HEK293 (cell line): ENCODE data around the gene IFNL1.
A peak's percentile ranks its signal among the peaks of the same experiment; 100 is the strongest.
"Not testable (repeated sequence)": the region's sequence is repeated elsewhere in the genome, so short reads cannot be mapped to it uniquely, and the experiment has no call there.

Experiments used
- CTCF ChIA-PET: fragments of 350-600 bp; formaldehyde crosslinking; extraction: SDS; loops from one replicate; lab custom pipeline; 2021; ENCODE audit warnings: antibody characterized with exemption; lab: Yijun Ruan, JAX
- POLR2A ChIA-PET: fragments of 300-600 bp; formaldehyde crosslinking; extraction: SDS; loops from one replicate; lab custom pipeline; 2020; ENCODE audit warnings: antibody characterized with exemption, inconsistent platforms; lab: Yijun Ruan, JAX
- H3K27ac ChIP-seq: fragments of 200-500 bp; sonication (Bioruptor generic); 2 replicates; pipeline ENCODE4 v1.5.1; 2014; ENCODE audit warnings: low read depth, low read length, control low read depth, inconsistent platforms; ENCODE audit errors: extremely low read depth
- H3K36me3 ChIP-seq, 2 experiments: fragments of 200-500 bp in 1 of 2; sonication (Bioruptor generic) in 1 of 2; 1 replicate in 1 of 2; 2 replicates in 1 of 2; pipeline ENCODE4 v1.5.1; 2014 to 2017; ENCODE audit warnings: inconsistent platforms in 2 of 2, low read length in 2 of 2; ENCODE audit not compliant: control insufficient read depth in 2 of 2, insufficient read depth in 1 of 2
- H3K4me1 ChIP-seq: fragments of 200-500 bp; sonication (Bioruptor generic); 2 replicates; pipeline ENCODE4 v1.5.1; 2014; ENCODE audit warnings: mild to moderate bottlenecking, low read length, inconsistent platforms; ENCODE audit not compliant: control insufficient read depth, insufficient read depth
- H3K4me3 ChIP-seq: 2 replicates; pipeline ENCODE4 v1.5.1; 2011; ENCODE audit warnings: low read depth, mild to moderate bottlenecking, control low read depth, low read length, moderate library complexity
- H3K9me3 ChIP-seq: fragments of 200-500 bp; sonication (Bioruptor generic); 2 replicates; pipeline ENCODE4 v1.5.1; 2014; ENCODE audit warnings: low read depth, low read length, inconsistent platforms; ENCODE audit not compliant: control insufficient read depth, insufficient read depth
- GFI1B ChIP-seq: fragments of 450-650 bp; formaldehyde crosslinking; IDR thresholded peaks from 2 replicates; pipeline ENCODE4 v1.5.1; 2016; ENCODE audit warnings: missing biosample characterization, missing genetic modification characterization
- GLIS2 ChIP-seq: fragments of 450-650 bp; formaldehyde crosslinking; IDR thresholded peaks from 2 replicates; pipeline ENCODE4 v1.5.1; 2016; ENCODE audit warnings: missing biosample characterization, missing genetic modification characterization
- IKZF3 ChIP-seq: fragments of 450-650 bp; IDR thresholded peaks from 2 replicates; pipeline ENCODE4 v1.5.0; 2018; ENCODE audit warnings: missing biosample characterization, mild to moderate bottlenecking, missing genetic modification characterization, moderate library complexity
- KLF9 ChIP-seq: fragments of 450-650 bp; formaldehyde crosslinking; IDR thresholded peaks from 2 replicates; pipeline ENCODE4 v1.5.1; 2016; ENCODE audit warnings: missing biosample characterization, missing genetic modification characterization, low read depth
- REPIN1 ChIP-seq: fragments of 450-650 bp; formaldehyde crosslinking; IDR thresholded peaks from 2 replicates; pipeline ENCODE4 v1.5.1; 2017; ENCODE audit warnings: missing biosample characterization, missing genetic modification characterization, low read depth
- SCRT2 ChIP-seq: fragments of 450-650 bp; formaldehyde crosslinking; IDR thresholded peaks from 2 replicates; pipeline ENCODE4 v1.5.1; 2016; ENCODE audit warnings: missing biosample characterization, missing genetic modification characterization
- ZBTB17 ChIP-seq: fragments of 450-650 bp; formaldehyde crosslinking; IDR thresholded peaks from 2 replicates; pipeline ENCODE4 v1.5.1; 2016; ENCODE audit warnings: missing biosample characterization, missing genetic modification characterization
- ZBTB48 ChIP-seq: fragments of 450-650 bp; formaldehyde crosslinking; IDR thresholded peaks from 2 replicates; pipeline ENCODE4 v1.5.1; 2016; ENCODE audit warnings: missing biosample characterization, missing genetic modification characterization
- ZNF174 ChIP-seq: fragments of 450-650 bp; formaldehyde crosslinking; IDR thresholded peaks from 2 replicates; pipeline ENCODE4 v1.5.0; 2017; ENCODE audit warnings: missing biosample characterization, mild to moderate bottlenecking, missing genetic modification characterization
- ZNF175 ChIP-seq: fragments of 450-650 bp; formaldehyde crosslinking; IDR thresholded peaks from 2 replicates; pipeline ENCODE4 v1.5.1; 2016; ENCODE audit warnings: missing biosample characterization, missing genetic modification characterization
- ZNF248 ChIP-seq: fragments of 450-650 bp; formaldehyde crosslinking; IDR thresholded peaks from 2 replicates; pipeline ENCODE4 v1.5.1; 2017; ENCODE audit warnings: missing biosample characterization, missing genetic modification characterization
- ZNF274 ChIP-seq, 2 experiments: fragments of 200-500 bp in 1 of 2; fragments of 450-650 bp in 1 of 2; sonication (Bioruptor generic) in 1 of 2; formaldehyde crosslinking in 1 of 2; IDR thresholded peaks; 2 replicates each; pipeline versions ENCODE4 v1.5.1 to v1.6.1; 2014 to 2016; ENCODE audit warnings: borderline replicate concordance in 1 of 2, inconsistent platforms in 1 of 2, low read length in 1 of 2, missing biosample characterization in 1 of 2, missing genetic modification characterization in 1 of 2
- ZNF391 ChIP-seq: fragments of 450-650 bp; formaldehyde crosslinking; IDR thresholded peaks from 2 replicates; pipeline ENCODE4 v1.5.1; 2016; ENCODE audit warnings: low read depth, missing biosample characterization, missing genetic modification characterization, borderline replicate concordance
- ZNF510 ChIP-seq: fragments of 450-650 bp; formaldehyde crosslinking; IDR thresholded peaks from 2 replicates; pipeline ENCODE4 v1.5.1; 2018; ENCODE audit warnings: mild to moderate bottlenecking, missing genetic modification characterization, missing biosample characterization; ENCODE audit not compliant: insufficient replicate concordance
- ZNF560 ChIP-seq: fragments of 450-650 bp; formaldehyde crosslinking; IDR thresholded peaks from 2 replicates; pipeline ENCODE4 v1.5.1; 2017; ENCODE audit warnings: missing biosample characterization, missing genetic modification characterization, borderline replicate concordance
- ZNF571 ChIP-seq: fragments of 450-650 bp; formaldehyde crosslinking; IDR thresholded peaks from 2 replicates; pipeline ENCODE4 v1.5.0; 2017; ENCODE audit warnings: missing biosample characterization, missing genetic modification characterization
- ZNF776 ChIP-seq: fragments of 450-650 bp; formaldehyde crosslinking; IDR thresholded peaks from 2 replicates; pipeline ENCODE4 v1.5.0; 2017; ENCODE audit warnings: missing biosample characterization, missing genetic modification characterization, borderline replicate concordance
- TF ChIP-seq, protein P1 (sequence below): fragments of 450-650 bp; formaldehyde crosslinking; IDR thresholded peaks from 2 replicates; pipeline ENCODE4 v1.5.1; 2016; ENCODE audit warnings: missing biosample characterization, missing genetic modification characterization
- TF ChIP-seq, protein P2 (sequence below): fragments of 450-650 bp; formaldehyde crosslinking; IDR thresholded peaks from 2 replicates; pipeline ENCODE4; 2016; ENCODE audit warnings: missing biosample characterization, missing genetic modification characterization
- TF ChIP-seq, protein P3 (sequence below): fragments of 450-650 bp; formaldehyde crosslinking; IDR thresholded peaks from 2 replicates; pipeline ENCODE4 v1.5.1; 2016; ENCODE audit warnings: missing biosample characterization, missing genetic modification characterization, borderline replicate concordance
- TF ChIP-seq, protein P4 (sequence below): fragments of 450-650 bp; formaldehyde crosslinking; IDR thresholded peaks from 2 replicates; pipeline ENCODE4 v1.5.1; 2016; ENCODE audit warnings: missing biosample characterization, missing genetic modification characterization

IFNL1 gene

DNA sequence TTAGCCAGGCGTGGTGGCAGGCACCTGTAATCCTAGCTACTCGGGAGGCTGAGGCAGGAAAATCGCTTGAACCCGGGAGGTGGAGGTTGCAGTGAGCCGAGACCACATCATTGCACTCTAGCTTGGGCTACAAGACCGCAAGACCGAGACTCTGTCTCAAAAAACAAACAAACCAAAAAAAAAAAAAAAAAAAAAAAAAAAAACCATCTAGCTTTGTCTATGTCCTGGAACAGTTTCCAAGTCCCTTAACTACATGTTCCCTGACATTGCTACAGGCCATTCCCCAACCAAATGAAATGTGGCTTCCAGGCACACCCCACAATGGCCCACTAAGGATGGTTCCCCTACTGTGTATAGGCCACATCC, 13.1 kb downstream of the IFNL1 start:
- 0 out of 2 replicates have a peak, but pooled peaks have one; percentile 34 for TF ChIP-seq ZBTB48
- TF ChIP-seq, protein P1, sequence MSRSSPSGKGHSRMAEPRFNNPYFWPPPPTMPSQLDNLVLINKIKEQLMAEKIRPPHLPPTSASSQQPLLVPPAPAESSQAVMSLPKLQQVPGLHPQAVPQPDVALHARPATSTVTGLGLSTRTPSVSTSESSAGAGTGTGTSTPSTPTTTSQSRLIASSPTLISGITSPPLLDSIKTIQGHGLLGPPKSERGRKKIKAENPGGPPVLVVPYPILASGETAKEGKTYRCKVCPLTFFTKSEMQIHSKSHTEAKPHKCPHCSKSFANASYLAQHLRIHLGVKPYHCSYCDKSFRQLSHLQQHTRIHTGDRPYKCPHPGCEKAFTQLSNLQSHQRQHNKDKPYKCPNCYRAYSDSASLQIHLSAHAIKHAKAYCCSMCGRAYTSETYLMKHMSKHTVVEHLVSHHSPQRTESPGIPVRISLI (tag by site-specific recombination), result peak; percentile 93
- TF ChIP-seq, all 188 proteins: peak for 2; not testable (repeated sequence) for 186
- H3K4me3 ChIP-seq, H3K9me3 ChIP-seq, POLR2A ChIA-PET, H3K27ac ChIP-seq: not testable (repeated sequence)
- Histone ChIP-seq H3K4me1 (peaks cover 22% of the 10 kb centered on the region), H3K36me3 (peaks cover 55 to 56% of the 10 kb centered on the region in 2 experiments)
- CTCF ChIA-PET, result interaction anchor here (0.6 to 1.1 kb wide), 2 partner anchors 19 to 47 kb away, joined by 3 read pairs; no protein-coding TSS in a partner anchor

DNA sequence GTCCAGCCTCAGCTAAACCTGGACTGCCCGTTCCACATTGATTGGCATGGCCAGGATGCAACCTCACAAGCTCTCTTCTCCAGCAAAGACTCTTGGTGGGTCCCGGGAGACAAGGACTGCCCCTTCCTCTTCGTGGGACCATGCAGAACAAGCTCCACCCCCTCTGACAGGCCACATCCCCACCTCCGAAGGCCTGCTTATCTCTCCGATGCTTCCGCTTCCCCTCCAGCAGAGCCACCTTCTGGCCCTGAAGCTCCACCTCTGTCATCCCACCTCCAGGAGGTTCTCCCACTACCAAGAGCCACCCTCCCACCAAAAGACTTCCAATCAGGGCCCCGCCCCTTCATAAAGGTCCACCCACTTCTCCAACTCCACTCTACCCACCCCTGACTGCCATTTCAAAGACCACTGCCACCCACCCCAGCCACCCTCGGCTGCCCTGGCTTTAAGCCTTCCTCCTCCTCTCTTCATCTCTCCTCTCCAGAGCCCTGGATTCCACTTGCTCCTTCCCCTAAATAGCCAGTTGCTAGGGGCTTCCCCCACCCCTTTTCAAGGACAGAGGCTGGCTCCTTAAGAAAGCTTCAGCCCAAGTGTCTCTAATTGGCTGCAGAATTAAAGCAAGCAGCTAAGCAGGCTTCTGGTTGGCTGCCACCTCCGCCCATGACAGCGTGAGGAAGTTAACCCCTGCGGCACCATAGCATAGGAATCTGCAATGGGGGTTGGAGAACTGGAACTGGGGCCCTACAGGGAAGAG, 14.5 kb downstream of the IFNL1 start:
- Histone ChIP-seq H3K27ac (no peak overlapping the region), H3K4me1 (peaks cover 13% of the 10 kb centered on the region), H3K9me3 (no peaks in the 10 kb centered on the region), H3K4me3 (no peak overlapping the region), H3K36me3 (peaks cover 64 to 68% of the 10 kb centered on the region in 2 experiments)
- CTCF ChIA-PET, result interaction anchor here (0.6 to 1.8 kb wide), 10 partner anchors 11 to 1074 kb away, joined by 3 to 16 read pairs (median 4); partner anchors contain the start of gene IFNL1
- POLR2A ChIA-PET, result interaction anchor here (0.6 to 1.1 kb wide), 6 partner anchors 10 to 125 kb away, joined by 3 read pairs; partner anchors contain the start of genes LRFN1, RPS16 and SAMD4B
- TF ChIP-seq GLIS2 (tag by site-specific recombination), result 0 out of 2 replicates have a peak, but pooled peaks have one; percentile 22
- TF ChIP-seq KLF9 (tag by site-specific recombination), result 0 out of 2 replicates have a peak, but pooled peaks have one; percentile 45
- TF ChIP-seq ZNF510 (tag by site-specific recombination), result no peak
- TF ChIP-seq ZNF776, result no peak
- no peak for TF ChIP-seq ZNF174 (tag by site-specific recombination)
- no peak for TF ChIP-seq ZNF175
- TF ChIP-seq, protein P2, sequence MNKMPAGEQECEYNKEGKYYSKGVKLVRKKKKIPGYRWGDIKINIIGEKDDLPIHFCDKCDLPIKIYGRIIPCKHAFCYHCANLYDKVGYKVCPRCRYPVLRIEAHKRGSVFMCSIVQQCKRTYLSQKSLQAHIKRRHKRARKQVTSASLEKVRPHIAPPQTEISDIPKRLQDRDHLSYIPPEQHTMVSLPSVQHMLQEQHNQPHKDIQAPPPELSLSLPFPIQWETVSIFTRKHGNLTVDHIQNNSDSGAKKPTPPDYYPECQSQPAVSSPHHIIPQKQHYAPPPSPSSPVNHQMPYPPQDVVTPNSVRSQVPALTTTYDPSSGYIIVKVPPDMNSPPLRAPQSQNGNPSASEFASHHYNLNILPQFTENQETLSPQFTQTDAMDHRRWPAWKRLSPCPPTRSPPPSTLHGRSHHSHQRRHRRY (tag by site-specific recombination), result no peak
- TF ChIP-seq SCRT2 (tag by site-specific recombination), result no peak
- no peak for TF ChIP-seq GFI1B
- TF ChIP-seq ZBTB48, result peak; percentile 25
- no peak for TF ChIP-seq ZNF560 (tag by site-specific recombination)
- TF ChIP-seq, protein P3, sequence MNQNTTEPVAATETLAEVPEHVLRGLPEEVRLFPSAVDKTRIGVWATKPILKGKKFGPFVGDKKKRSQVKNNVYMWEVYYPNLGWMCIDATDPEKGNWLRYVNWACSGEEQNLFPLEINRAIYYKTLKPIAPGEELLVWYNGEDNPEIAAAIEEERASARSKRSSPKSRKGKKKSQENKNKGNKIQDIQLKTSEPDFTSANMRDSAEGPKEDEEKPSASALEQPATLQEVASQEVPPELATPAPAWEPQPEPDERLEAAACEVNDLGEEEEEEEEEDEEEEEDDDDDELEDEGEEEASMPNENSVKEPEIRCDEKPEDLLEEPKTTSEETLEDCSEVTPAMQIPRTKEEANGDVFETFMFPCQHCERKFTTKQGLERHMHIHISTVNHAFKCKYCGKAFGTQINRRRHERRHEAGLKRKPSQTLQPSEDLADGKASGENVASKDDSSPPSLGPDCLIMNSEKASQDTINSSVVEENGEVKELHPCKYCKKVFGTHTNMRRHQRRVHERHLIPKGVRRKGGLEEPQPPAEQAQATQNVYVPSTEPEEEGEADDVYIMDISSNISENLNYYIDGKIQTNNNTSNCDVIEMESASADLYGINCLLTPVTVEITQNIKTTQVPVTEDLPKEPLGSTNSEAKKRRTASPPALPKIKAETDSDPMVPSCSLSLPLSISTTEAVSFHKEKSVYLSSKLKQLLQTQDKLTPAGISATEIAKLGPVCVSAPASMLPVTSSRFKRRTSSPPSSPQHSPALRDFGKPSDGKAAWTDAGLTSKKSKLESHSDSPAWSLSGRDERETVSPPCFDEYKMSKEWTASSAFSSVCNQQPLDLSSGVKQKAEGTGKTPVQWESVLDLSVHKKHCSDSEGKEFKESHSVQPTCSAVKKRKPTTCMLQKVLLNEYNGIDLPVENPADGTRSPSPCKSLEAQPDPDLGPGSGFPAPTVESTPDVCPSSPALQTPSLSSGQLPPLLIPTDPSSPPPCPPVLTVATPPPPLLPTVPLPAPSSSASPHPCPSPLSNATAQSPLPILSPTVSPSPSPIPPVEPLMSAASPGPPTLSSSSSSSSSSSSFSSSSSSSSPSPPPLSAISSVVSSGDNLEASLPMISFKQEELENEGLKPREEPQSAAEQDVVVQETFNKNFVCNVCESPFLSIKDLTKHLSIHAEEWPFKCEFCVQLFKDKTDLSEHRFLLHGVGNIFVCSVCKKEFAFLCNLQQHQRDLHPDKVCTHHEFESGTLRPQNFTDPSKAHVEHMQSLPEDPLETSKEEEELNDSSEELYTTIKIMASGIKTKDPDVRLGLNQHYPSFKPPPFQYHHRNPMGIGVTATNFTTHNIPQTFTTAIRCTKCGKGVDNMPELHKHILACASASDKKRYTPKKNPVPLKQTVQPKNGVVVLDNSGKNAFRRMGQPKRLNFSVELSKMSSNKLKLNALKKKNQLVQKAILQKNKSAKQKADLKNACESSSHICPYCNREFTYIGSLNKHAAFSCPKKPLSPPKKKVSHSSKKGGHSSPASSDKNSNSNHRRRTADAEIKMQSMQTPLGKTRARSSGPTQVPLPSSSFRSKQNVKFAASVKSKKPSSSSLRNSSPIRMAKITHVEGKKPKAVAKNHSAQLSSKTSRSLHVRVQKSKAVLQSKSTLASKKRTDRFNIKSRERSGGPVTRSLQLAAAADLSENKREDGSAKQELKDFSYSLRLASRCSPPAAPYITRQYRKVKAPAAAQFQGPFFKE, result no peak
- TF ChIP-seq, protein P4, sequence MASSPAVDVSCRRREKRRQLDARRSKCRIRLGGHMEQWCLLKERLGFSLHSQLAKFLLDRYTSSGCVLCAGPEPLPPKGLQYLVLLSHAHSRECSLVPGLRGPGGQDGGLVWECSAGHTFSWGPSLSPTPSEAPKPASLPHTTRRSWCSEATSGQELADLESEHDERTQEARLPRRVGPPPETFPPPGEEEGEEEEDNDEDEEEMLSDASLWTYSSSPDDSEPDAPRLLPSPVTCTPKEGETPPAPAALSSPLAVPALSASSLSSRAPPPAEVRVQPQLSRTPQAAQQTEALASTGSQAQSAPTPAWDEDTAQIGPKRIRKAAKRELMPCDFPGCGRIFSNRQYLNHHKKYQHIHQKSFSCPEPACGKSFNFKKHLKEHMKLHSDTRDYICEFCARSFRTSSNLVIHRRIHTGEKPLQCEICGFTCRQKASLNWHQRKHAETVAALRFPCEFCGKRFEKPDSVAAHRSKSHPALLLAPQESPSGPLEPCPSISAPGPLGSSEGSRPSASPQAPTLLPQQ (tag by site-specific recombination), result peak; percentile 90
- no peak for TF ChIP-seq REPIN1 (tag by site-specific recombination)
- TF ChIP-seq ZNF248, result no peak
- no peak for TF ChIP-seq IKZF3 (tag by site-specific recombination)
- no peak for TF ChIP-seq ZNF571 (tag by site-specific recombination)
- TF ChIP-seq ZNF391 (tag by site-specific recombination), result no peak
- no peak for TF ChIP-seq ZNF274 (IDR thresholded peaks at IDR 0.05; ENCODE audit: low read length)
- no peak for TF ChIP-seq ZNF274 (tag by site-specific recombination; IDR thresholded peaks at IDR 0.05; ENCODE audit: borderline replicate concordance)
- TF ChIP-seq ZBTB17, result no peak
